GM12892 (cell line): ENCODE results near the gene ATP11A.

ENCODE experiments used
- POLR2A ChIP-seq: IDR thresholded peaks from 2 replicates; pipeline ENCODE4 v1.6.1; 2011; ENCODE audit warnings: low read depth, low read length, control low read depth
- POLR2AphosphoS5 ChIP-seq: IDR thresholded peaks from 2 replicates; pipeline ENCODE4 v1.6.1; 2011; ENCODE audit warnings: low read depth, low read length, control low read depth

- TF ChIP-seq POLR2A, result no peak
- no peak for TF ChIP-seq POLR2AphosphoS5
Measured at GRCh38 chr13:112928972-112929782, 239.3 kb downstream of the ATP11A start.
